ENCODE data around the gene GFPT2.

DNA sequence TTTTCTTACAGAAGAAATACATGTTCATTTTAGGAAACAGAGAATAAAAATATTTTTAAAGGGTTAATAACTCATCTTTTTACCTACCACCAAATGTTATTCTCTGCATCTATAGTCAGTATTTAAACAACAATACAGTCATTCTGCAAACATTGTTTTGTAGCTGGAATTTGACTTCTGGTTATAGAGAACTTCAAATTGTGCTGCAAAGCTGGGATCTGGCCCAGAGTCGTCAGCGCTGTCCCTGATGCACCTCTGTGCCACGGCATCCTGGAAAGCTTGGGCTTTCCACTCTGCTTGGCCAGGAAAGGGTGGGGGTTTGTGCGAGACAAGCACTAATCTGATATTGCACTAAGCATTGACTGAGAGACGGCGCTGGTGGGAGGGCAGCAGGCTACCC lies 5.0 kb upstream of the GFPT2 start:
- no peak for TF ChIP-seq SP1 (IDR thresholded peaks at IDR 0.05; ENCODE audit: low read depth, low read length)
- TF ChIP-seq, protein P1, sequence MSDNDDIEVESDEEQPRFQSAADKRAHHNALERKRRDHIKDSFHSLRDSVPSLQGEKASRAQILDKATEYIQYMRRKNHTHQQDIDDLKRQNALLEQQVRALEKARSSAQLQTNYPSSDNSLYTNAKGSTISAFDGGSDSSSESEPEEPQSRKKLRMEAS (IDR thresholded peaks at IDR 0.05; ENCODE audit: low read depth, low read length) = no peak
- TF ChIP-seq CBFB (IDR thresholded peaks at IDR 0.05; ENCODE audit: low read depth) = no peak
- no peak for TF ChIP-seq RCOR1 (conservative IDR thresholded peaks at IDR 0.05; ENCODE audit: low read depth, low read length)
- TF ChIP-seq, protein P2, sequence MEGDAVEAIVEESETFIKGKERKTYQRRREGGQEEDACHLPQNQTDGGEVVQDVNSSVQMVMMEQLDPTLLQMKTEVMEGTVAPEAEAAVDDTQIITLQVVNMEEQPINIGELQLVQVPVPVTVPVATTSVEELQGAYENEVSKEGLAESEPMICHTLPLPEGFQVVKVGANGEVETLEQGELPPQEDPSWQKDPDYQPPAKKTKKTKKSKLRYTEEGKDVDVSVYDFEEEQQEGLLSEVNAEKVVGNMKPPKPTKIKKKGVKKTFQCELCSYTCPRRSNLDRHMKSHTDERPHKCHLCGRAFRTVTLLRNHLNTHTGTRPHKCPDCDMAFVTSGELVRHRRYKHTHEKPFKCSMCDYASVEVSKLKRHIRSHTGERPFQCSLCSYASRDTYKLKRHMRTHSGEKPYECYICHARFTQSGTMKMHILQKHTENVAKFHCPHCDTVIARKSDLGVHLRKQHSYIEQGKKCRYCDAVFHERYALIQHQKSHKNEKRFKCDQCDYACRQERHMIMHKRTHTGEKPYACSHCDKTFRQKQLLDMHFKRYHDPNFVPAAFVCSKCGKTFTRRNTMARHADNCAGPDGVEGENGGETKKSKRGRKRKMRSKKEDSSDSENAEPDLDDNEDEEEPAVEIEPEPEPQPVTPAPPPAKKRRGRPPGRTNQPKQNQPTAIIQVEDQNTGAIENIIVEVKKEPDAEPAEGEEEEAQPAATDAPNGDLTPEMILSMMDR (IDR thresholded peaks at IDR 0.05 in 2 of 3, conservative IDR thresholded peaks at IDR 0.05 in 1 of 3; ENCODE audit: control insufficient read depth in 2 of 3, extremely low read depth in 1 of 3, insufficient read depth in 1 of 3, low read depth in 3 of 3, low read length in 3 of 3) = no peak
- TF ChIP-seq MTA3 (IDR thresholded peaks at IDR 0.05; ENCODE audit: borderline replicate concordance, low read length) = no peak
- TF ChIP-seq CREB1 (IDR thresholded peaks at IDR 0.05; ENCODE audit: low read depth) = no peak
- no peak for TF ChIP-seq JUND (IDR thresholded peaks at IDR 0.05; ENCODE audit: low read depth, low read length)
- TF ChIP-seq ZSCAN29 (IDR thresholded peaks at IDR 0.05) = no peak

All from GM12878 (cell line).